GM18511 (cell line): ENCODE data around the gene TGM5.
"Not testable (repeated sequence)": the region's sequence is repeated elsewhere in the genome, so short reads cannot be mapped to it uniquely, and the experiment has no call there.

Experiments
- ATAC-seq: cut with Tn5 transposase; IDR thresholded peaks from one replicate; pipeline ENCODE4 v1.9.1; 2021; ENCODE audit warnings: mild to moderate bottlenecking, moderate library complexity; ENCODE audit not compliant: unreplicated experiment

The TGM5 gene, protein sequence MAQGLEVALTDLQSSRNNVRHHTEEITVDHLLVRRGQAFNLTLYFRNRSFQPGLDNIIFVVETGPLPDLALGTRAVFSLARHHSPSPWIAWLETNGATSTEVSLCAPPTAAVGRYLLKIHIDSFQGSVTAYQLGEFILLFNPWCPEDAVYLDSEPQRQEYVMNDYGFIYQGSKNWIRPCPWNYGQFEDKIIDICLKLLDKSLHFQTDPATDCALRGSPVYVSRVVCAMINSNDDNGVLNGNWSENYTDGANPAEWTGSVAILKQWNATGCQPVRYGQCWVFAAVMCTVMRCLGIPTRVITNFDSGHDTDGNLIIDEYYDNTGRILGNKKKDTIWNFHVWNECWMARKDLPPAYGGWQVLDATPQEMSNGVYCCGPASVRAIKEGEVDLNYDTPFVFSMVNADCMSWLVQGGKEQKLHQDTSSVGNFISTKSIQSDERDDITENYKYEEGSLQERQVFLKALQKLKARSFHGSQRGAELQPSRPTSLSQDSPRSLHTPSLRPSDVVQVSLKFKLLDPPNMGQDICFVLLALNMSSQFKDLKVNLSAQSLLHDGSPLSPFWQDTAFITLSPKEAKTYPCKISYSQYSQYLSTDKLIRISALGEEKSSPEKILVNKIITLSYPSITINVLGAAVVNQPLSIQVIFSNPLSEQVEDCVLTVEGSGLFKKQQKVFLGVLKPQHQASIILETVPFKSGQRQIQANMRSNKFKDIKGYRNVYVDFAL

DNA sequence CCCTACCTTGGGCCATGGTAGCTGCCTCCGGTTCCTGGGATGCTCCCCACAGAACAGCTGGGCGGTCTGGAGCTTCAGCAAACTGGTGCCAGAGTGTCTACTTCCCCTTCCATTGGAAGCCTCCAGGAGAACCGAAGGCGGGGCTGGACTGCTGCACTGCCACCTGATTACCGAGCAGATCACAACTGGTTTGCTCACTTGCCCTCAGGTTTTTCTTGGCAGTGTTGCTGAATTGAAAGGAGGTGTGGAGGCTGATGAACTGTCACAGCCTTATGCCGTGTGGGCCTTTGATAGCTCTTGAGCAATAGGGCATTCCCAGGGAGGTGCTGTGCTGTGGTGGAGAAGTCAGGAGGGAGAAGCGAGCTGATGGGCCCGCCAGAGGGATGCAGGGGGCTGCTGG, at the start of gene TGM5:
Gene TGM5 (minus strand): TSS at position 95 of the 400 bp plus-strand sequence. CDS start 79 bp downstream, at position 16.
- no peak for ATAC-seq

DNA sequence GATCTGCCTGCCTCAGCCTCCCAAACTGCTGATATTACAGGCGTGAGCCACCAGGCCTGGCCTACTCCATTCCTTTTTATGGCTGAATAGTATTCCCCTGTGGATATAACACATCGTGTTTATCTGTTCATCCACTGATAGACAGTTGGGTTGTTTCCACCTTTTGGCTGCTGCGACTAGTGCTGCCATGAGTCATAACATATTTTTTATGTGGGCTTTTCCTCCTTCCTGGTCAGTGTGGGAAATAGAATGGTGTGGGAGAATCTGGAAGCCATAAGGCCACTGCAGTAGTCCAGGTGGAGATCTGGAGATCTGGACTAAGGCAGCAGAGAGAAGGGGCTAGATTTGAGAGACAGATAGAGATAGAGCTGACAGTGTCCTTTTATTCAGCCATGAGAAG, 47.4 kb upstream of the TGM5 start:
- no peak for ATAC-seq

DNA sequence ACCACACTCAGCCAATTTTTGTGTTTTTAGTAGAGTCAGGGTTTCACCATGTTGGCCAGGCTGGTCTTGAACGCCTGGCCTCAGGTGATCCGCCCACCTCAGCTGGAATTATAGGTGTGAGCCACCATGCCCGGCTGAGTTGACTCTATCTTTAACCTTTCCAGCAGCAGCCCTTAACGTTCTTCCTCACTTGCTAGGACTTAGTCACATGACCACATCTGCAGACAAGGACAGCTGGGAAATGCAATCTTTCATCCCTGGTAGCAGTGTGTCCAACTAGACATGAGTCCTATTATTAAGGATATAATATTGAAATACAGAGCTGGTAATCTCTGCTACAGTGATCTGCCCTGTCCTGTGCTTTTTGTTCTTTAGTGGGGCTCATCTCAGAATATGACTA, 45.6 kb upstream of the TGM5 start:
- ATAC-seq = no peak

DNA sequence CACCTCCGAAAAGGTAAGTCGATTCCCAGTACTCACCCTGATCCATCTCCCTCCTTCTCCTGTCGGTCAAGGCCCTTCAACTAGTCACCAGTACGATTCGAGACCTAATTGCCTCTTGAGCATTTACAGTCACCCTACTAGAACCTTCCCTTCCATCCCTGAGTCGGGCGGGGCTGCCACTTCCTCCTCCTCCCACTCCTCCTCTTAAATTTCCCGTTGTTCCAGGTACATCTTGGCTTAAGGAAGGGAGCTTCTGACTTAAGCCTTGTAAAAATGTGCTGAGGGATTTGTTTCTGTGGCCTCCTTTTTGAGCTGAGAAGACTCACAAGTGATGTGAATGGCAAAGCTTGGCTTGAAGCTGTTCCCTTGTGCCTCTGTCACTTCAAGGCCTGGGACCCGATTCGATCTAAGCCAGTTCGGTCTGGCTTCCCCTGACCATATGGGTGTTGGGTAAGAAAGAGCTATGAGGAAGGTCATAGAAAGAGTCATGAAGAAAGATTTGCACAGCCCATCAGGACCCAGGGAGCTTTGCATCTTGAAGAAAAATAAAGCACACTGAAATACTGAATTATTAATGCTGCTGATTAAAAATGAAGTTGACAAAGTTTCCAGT, 35.6 kb upstream of the TGM5 start, which contains the start of gene TGM7:
Gene TGM7 (minus strand): TSS at position 51 of the 613 bp plus-strand sequence.
- no peak for ATAC-seq

DNA sequence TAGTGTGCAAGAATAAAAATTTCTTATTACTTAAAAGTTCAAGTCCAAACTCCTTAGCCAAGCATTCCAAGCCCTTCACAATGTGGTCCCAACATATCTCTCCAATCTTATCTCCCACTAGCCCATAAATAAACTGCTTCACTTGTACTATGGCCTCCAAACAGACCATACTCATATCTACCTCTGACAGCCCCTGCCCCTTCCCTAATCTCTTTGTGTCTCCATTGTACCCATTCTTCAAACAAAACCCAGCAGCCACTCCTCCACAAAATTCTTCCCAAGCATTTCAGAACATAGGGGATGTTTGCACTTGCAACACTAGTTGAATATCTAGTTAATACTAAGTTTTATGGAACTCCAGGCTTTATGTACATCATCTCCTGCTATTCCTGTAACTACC, 33.2 kb upstream of the TGM5 start:
- no peak for ATAC-seq

DNA sequence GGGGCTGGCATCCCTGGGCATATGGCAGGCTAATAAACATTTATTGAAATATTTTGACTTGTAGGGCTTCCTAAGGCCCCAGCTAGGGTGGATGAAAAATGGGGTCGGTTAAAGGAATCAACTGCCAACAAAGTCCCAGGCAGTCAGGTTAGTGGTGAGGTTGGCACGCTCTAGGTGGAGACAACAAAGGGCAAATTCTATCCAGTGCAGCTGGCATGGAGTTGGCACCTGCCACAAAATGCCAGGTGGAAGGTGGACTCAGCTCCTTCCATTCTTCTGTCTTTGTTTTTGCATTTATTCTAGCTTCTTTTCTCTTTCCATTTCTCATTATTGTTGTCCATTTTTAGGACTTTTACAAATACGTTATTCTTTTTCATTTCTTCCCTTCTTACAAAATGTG, 32.7 kb upstream of the TGM5 start:
- no peak for ATAC-seq

DNA sequence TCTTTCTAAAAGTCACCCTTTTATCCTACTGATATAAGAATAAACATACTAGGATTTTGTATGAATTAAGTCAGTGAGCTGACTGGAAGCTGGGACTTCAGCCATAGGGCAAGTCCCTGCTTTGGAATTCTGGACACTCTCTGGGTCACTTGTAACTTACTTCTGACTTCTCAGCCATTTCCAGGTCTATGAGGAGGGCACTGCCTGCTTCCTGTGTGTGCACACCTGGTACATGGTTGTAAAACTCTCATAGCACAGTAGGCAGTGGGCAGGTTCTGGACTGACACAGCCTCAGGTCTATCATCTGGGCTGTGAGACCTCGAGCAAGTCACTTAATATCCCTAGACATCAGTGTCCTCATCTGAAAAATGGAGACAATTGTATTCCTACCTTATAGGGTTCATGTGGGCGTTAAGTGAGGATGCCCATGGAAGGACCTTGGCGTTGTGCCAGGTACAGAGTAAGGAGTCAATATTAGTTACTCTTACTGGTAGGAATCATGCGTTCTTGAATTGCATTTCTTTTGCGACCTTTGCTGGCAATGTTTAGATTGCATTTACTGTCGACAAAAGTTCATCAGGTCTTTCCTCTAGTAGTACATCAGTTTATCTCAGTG, 27.5 kb upstream of the TGM5 start:
- ATAC-seq = no peak

DNA sequence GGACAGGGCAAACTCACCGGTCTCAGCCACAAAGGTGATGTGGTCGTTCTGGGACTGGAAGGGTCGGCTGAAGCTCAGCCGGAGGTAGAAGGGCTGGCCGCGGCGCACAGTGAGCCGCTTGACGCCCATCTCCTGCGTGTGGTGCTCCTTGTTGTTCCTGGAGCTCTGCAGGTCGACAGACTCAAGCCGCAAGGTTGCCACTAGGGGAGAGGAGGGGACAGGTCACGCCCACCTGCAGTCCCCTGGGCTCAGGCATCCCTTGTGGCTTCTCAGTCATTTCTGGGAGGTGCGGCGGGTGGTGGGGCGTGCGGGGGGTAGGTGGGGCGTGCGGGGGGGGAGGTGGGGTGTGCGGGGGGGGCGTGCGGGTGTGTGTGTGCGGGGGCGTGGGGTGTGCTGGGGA, 26.7 kb upstream of the TGM5 start:
- ATAC-seq = no peak

DNA sequence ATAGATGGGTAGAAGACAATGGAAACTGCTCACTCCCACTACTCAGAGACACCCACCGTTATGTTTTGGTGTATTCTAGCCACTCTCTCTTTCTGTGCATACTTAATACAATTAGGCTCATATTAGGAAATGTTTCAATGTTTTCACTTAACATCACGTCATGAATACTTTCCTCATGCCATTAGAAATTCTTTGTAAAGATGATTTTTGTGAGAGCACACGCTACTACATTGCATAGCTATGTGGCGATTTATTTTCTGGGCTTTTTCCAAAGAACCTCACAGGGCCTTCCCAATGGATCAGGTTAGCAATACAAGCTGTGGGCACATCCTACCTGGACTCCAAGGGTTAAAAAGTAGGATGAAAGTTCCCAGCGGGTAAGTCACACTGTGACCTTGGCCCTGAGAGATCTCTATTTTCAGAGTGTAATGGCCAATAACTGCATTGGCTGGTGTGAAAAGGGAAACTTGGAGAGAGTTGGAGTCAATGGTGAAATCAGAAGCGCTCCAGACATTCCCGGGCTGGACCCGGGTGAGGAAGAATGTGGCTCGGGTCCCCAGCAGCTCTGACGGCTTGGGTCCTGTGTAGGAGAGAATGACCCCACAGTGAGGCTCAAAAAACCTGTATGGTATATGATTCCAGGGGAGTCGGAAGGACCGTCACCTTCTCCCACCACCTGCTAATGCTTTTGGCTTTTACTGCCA, 25.8 kb upstream of the TGM5 start:
- ATAC-seq = no peak

DNA sequence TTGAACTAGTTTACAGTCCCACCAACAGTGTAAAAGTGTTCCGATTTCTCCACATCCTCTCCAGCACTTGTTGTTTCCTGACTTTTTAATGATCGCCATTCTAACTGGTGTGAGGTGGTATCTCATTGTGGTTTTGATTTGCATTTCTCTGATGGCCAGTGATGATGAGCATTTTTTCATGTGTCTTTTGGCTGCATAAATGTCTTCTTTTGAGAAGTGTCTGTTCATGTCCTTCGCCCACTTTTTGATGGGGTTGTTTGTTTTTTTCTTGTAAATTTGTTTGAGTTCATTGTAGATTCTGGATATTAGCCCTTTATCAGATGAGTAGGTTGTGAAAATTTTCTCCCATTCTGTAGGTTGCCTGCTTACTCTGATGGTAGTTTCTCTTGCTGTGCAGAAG, 22.9 kb upstream of the TGM5 start:
- ATAC-seq = not testable (repeated sequence)

DNA sequence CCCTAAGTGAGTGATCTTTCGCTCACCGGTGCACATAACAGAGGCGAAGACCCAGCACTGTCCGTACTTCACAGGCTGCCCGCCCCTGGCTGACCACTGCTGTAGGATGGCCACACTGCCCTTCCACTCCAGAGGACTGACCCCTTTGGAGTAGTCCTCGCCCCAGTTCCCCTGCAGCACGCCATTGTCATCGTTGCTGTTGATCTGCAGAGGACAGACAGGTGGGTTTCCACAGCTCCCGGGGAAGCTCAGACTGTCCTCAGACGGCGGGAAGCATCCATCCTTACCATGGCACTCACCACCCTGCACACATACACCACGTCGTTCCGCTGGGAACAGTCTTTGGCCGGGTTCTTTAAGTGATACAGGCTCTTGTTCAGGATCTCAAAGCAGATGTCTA, 20.5 kb upstream of the TGM5 start:
- ATAC-seq = no peak

DNA sequence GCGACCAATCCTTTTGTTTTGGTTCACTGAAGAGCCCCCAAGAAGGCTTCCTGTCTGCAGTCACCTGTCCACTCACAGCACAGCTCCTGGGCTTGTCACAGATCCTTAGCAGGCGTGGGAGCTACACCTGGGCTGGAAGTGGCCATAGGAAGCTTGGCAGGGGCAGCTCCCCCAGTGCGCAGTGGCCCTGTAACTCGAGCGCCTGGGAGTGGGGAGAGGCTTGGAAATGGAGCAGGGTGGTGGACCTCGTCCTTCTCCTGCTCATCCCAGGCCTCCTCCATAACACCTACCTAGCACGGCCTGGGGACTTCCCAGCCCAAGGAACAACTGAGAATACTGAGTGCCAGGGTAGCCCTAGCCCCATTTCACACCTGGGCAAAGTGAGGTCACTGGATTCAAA, 19.3 kb upstream of the TGM5 start:
- ATAC-seq = no peak

DNA sequence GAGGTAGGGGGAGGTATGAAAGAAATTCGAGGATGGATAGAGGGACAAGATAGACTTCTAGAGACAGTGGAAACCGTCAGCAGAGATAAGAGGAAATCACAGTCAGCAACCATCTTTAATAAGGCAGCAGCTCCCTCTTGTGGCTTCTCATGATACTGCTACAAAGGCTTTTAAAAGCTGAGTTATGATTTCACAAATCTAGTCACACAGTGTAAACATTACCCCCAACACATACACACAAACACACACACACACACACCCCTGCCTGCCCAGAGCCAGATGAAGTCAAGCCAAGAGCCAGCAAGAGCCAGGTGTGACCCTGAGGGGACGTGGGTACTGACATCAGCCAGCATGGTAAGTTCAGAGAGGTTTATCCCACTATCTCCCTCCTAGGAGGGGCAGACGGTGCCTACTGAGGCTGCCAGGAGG, 18.9 kb upstream of the TGM5 start:
- no peak for ATAC-seq

DNA sequence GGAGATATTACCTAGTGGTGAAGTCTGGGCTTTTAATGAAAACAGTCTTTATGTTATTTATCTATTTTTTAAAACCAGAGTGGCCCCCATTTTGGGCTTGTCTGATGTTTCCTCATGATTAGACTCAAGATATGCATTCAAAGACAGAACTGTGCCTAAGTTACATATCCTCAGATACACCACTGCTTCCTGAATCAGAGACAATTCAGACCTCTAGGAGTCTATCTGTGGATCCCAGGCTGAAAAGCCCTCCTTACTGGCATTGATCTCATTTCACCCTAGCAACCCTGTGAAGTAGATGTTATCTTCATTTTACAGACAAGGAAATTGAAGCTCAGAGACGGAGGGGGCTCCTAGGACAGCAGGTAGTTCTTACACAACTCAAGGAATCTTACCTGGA, 16.8 kb upstream of the TGM5 start:
- ATAC-seq = no peak

DNA sequence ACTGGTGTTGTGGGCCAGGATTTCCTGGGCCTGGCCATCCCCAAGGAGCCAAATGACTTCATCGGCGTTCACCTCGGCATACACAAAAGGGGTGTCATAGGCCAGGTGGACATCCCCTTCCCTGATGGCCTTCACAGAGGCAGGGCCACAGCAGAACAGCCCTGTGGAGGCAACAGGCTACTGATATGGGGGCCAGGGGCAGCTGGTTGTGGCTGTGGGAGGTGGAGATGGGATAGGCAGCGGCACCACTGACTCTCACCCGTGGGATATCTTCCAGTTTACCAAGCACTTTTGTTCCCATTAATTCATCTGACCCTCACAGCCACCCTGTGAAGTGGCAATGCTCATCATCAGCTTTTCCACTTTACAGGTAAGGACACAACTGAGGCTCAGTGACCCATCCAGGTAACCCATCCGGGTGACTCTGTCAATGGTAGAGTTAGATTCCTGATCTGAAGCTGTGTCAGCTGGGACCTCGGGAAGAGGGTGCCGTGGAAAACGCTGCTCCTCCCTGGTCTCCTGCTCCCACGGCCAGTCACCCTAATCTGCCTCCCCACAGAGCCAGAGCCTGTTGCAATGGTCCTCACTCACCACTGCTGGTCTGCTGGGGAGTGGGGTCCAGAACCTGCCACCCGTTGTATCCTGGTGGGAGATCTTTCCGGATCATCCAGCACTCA, 15.3 kb upstream of the TGM5 start:
- ATAC-seq = no peak

DNA sequence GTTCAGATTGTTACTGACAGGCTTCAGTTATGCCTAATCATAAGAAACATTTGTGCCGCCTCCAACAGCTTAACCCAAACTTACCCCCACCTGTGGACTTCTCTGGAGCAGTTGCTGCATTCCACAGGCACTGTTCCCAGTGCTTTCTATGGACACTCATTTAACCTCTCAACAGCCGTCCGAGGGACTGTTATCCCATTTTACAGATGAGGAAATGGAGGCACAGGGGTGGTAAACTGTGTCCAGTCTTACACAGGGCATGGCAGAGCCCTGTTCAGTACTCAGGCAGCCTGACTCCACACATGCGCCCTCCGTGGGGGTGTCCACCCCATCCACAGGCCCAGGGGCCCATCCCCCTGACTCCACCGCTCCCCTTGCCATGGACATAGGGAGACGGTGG, 14.3 kb upstream of the TGM5 start:
- ATAC-seq = no peak

DNA sequence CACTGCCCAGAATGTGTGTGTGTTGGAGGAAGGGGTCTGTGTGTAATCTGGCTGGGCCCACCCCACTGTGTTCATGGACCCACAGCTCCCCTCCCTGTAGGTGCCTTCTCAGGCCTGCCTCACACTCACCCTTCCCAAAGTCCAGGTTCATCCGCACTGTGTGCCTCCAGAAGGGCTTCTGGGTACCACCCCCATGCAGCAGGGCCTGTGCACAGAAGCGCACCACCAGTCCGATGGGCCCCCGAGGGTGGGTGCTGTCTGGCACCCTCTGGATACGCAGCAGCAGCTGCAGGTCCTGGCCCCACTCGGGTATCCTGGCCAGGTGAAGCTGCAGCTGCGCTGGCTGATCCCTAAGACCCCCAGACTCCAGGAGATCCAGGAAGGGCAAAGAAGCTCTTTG, 12.8 kb upstream of the TGM5 start:
- ATAC-seq = no peak

DNA sequence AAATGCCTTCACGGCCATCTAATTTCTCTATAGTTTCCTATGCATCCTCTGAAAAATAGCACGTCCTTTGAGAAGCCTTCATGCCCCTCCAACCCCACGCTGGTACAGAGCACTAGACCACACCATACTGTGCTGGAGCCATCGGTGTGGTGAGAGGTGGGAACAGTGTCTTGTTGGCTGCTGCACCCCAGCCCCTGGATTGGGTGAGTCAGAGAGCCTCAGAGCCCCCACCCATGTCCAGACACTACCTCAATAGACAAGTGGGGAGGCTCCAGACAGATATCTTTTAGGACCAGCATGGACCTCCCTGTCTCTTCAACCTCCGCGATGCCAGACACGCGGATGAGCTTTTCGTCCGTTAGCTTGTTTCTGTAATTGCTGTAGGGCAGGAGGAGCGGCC, 12.1 kb upstream of the TGM5 start:
- no peak for ATAC-seq

DNA sequence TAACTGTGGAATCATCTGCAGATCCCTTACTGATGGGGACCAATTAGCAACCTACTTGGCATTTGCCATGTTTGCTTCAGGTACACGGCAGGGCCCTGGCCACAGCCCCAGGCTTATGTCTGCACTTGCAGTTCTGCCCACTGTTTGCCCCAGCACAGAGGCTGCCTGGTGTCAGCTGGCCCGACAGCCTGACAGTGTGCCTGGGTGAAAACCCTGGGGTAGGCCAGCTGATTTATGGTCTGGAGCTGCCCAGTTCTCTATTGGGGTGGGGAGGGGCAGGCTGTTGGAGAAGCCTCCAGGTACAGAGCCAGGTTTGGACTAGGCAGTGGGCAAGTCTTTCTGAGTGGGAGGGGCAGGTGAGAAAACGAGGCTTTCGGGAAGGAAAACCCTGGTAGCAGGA, 11.2 kb upstream of the TGM5 start:
- no peak for ATAC-seq

DNA sequence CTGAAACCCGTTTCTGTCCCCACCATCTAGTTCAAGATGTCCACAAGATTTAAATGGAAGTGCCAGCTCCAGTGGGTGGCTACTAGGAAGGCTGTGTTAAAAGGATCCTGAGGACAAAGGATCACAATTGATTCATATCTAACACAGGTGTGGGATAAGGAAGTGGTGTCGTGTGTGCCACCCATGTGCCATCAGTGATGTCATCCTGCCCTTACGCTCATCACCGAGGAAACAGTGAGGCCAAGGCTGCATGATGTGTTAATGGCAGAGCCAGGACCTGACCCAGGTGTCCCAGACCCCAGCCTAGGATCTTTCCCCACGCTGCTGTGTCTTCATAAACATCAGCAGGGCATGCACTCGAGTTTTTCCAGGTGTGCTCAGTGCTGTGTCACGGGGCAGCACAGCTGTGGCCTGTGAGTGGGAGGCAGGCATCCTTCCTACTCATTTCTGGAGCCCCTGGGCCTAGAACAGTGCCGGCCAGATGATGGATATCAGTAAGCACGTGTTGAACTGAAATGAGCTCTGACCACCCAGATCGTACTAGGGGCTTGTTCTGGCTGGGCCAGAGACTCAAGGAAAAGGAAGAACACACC, 10.6 kb upstream of the TGM5 start:
- no peak for ATAC-seq
